Progenitor cell of endocrine pancreas (in vitro differentiated cells): ENCODE results near the gene FTSJ3. TPM values are rescaled to one million over a fixed set of nuclear protein-coding genes. Genes with fewer than 3 reads are reported as not detected.

Source experiments
- DNase-seq: peaks from one replicate; pipeline ENCODE4 v3.0.0; 2021; ENCODE audit warnings: low spot score; ENCODE audit not compliant: unreplicated experiment
- H3K27ac Mint-ChIP-seq: 2 replicates; pipeline ENCODE4 v1.8.0; 2021; ENCODE audit warnings: mild to moderate bottlenecking, moderate library complexity, mixed read lengths
- H3K27me3 Mint-ChIP-seq: 2 replicates; pipeline ENCODE4 v1.8.0; 2021; ENCODE audit warnings: mixed read lengths
- H3K36me3 Mint-ChIP-seq: 2 replicates; pipeline ENCODE4 v1.8.0; 2022; ENCODE audit warnings: mixed read lengths; ENCODE audit not compliant: insufficient read depth
- H3K4me1 Mint-ChIP-seq: 2 replicates; pipeline ENCODE4 v1.8.0; 2021; ENCODE audit warnings: low read depth, mixed read lengths
- H3K4me3 Mint-ChIP-seq: 2 replicates; pipeline ENCODE4 v1.8.0; 2021; ENCODE audit warnings: low read depth, mild to moderate bottlenecking, moderate library complexity, mixed read lengths
- H3K9me3 Mint-ChIP-seq: 2 replicates; pipeline ENCODE4 v1.8.0; 2021; ENCODE audit warnings: low read depth, mixed read lengths
- total RNA-seq: library from RNA; stranded (reverse); gene quantifications from 2 replicates; pipeline ENCODE4 v1.2.1, GENCODE V29; 2021
- TF ChIP-seq, protein P1 (sequence below): fragments of 200-600 bp; sonication (generic); IDR thresholded peaks from one replicate; pipeline ENCODE4 v1.5.0; 2021; ENCODE audit warnings: antibody characterized with exemption, mild to moderate bottlenecking; ENCODE audit not compliant: unreplicated experiment

The FTSJ3 gene
- total RNA-seq, 1 donor from 2014 or later, result 49.0 TPM

DNA sequence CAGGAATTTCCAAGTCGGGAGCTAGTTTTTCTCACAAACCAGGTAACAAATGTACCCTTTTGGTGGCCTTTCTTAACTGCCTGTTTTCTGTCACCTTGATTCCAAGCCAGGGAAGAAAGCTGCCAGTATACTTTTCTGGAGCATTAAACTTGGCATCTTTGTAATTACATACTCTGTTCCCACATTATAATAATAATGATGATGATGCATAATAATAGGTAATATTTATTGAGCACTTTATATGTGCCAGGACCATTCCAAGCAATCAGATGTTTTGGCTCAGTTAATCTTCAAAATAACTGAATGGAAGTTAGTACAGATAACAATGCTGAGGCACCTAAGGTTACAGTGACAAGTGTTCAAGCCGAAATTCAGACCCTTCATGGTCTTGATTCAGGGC is 11.3 kb downstream of the FTSJ3 start:
- TF ChIP-seq, protein P1, sequence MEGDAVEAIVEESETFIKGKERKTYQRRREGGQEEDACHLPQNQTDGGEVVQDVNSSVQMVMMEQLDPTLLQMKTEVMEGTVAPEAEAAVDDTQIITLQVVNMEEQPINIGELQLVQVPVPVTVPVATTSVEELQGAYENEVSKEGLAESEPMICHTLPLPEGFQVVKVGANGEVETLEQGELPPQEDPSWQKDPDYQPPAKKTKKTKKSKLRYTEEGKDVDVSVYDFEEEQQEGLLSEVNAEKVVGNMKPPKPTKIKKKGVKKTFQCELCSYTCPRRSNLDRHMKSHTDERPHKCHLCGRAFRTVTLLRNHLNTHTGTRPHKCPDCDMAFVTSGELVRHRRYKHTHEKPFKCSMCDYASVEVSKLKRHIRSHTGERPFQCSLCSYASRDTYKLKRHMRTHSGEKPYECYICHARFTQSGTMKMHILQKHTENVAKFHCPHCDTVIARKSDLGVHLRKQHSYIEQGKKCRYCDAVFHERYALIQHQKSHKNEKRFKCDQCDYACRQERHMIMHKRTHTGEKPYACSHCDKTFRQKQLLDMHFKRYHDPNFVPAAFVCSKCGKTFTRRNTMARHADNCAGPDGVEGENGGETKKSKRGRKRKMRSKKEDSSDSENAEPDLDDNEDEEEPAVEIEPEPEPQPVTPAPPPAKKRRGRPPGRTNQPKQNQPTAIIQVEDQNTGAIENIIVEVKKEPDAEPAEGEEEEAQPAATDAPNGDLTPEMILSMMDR, result no peak
- Mint-ChIP-seq H3K27ac (no peak overlapping the region), H3K4me3 (no peak overlapping the region), H3K4me1 (peaks cover 7% of the 10 kb centered on the region), H3K36me3 (peaks cover 22% of the 10 kb centered on the region), H3K9me3 (no peaks in the 10 kb centered on the region), H3K27me3 (no peaks in the 10 kb centered on the region)
- no peak for DNase-seq

DNA sequence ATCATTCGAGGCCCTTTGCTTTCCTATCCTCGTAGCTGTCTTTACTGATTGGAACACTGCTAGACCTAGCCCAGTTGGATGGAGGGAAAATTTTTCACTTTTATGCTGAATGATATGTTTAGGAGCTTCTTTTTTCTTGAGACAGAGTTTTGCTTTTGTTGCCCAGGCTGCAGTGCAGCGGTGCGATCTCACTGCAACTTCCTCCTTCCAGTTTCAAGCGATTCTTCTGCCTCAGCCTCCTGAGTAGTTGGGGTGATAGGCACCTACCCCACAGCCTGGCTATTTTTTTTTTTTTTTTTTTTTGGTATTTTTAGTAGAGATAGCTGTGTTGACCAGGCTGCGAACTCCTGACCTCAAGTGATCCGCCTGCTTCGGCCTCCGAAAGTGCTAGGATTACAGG is 17.5 kb downstream of the FTSJ3 start:
- TF ChIP-seq, protein P1, result no peak
- H3K4me1 Mint-ChIP-seq, result no peaks in the 10 kb centered on the region
- no peak for DNase-seq
- H3K36me3 Mint-ChIP-seq, result peaks cover 24% of the 10 kb centered on the region
- no peaks in the 10 kb centered on the region for H3K9me3 Mint-ChIP-seq
- no peak overlapping the region for H3K27ac Mint-ChIP-seq
- no peaks in the 10 kb centered on the region for H3K27me3 Mint-ChIP-seq
- no peak overlapping the region for H3K4me3 Mint-ChIP-seq

DNA sequence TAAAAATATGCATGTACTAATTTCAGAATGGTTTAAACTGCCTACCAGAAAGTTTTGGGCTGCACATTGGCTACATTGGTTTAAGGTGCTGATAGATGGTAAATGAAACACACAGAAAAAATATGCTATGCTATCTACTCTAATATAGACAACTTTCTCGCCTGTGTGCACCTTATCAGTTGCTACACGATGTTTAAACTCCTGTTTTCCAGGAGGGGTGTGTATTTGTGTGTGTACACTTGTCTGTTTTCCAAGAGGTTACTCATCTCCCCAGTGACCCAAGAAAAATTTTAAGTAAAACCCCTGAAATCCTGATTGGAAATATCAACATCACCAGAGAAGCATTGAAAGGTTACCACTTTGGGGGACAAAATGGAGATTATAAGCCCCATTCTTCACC is 21.9 kb downstream of the FTSJ3 start:
- Mint-ChIP-seq H3K27ac (no peak overlapping the region), H3K9me3 (no peaks in the 10 kb centered on the region), H3K36me3 (peaks cover 25% of the 10 kb centered on the region), H3K4me3 (no peak overlapping the region), H3K4me1 (no peaks in the 10 kb centered on the region), H3K27me3 (no peaks in the 10 kb centered on the region)
- DNase-seq, result no peak
- TF ChIP-seq, protein P1, result no peak

DNA sequence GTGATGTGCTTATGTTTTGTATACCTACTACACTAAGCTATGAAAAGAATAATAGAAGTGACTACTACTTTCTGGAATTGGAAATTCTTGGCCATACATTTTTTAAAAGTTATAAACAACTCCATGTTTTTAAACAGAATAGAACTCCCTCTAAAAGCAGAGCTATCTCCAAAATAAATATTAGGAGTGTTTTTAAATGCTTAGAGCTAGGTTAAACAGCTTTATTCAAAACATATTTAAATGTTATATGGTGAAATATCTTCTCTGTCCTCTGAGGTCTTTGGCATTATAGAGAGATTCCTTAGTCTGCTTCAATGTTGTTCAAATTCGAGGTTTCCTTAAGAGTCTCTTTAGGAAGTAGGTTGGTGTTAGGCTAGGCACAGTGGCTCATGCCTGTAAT is 23.1 kb downstream of the FTSJ3 start:
- Mint-ChIP-seq H3K27ac (no peak overlapping the region), H3K9me3 (no peaks in the 10 kb centered on the region), H3K36me3 (peaks cover 20% of the 10 kb centered on the region), H3K4me3 (no peak overlapping the region), H3K4me1 (no peaks in the 10 kb centered on the region), H3K27me3 (no peaks in the 10 kb centered on the region)
- TF ChIP-seq, protein P1, result no peak
- no peak for DNase-seq

DNA sequence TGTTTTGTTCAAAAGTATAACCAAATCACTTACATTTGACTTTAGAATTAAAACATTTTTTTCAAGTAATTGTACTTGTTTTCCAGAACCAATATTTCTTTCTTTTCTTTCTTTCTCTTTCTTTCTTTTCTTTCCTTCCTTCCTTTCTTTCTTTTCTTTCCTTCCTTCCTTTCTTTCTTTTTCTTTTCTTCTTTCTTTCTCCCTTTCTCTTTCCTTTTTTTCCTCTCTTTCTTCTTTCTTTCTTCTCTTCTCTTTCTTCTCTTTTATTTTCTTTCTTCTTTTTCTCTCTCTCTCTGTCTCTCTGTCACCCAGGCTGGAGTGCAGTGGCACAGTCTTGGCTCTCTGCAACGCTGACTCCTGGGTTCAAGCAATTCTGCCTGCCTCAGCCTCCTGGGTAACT is 26.7 kb downstream of the FTSJ3 start:
- Mint-ChIP-seq H3K27me3 (no peaks in the 10 kb centered on the region), H3K4me3 (no peak overlapping the region), H3K27ac (no peak overlapping the region), H3K36me3 (peaks cover 12% of the 10 kb centered on the region), H3K4me1 (no peaks in the 10 kb centered on the region), H3K9me3 (no peaks in the 10 kb centered on the region)
- DNase-seq, result no peak
- TF ChIP-seq, protein P1, result no peak
